Astrocyte of the spinal cord (primary cell): ENCODE measurements around the gene FAM222B.

ENCODE experiments used
- DNase-seq: peaks from one replicate; pipeline ENCODE4 v3.0.0; 2011; ENCODE audit warnings: low read depth, low spot score
- H3K4me3 ChIP-seq: 2 replicates; pipeline ENCODE4 v1.5.1; 2011; ENCODE audit warnings: low read depth, mild to moderate bottlenecking, low read length, moderate library complexity
- in situ Hi-C: cut with HindIII; loops from 2 replicates; pipeline ENCODE4 v1.10.0; 2017; ENCODE audit warnings: low sequenced_read_pairs
- TF ChIP-seq, protein P1 (sequence below): IDR thresholded peaks from 2 replicates; pipeline ENCODE4 v1.5.1; 2012; ENCODE audit warnings: low read depth, mild to moderate bottlenecking, low read length, inconsistent platforms

The FAM222B gene

GRCh38 chr17:28862561-28862960, 20.0 kb upstream of the FAM222B start:
- in situ Hi-C loops = no loop called here
- H3K4me3 ChIP-seq = no peak overlapping the region
- DNase-seq = no peak
- TF ChIP-seq, protein P1, sequence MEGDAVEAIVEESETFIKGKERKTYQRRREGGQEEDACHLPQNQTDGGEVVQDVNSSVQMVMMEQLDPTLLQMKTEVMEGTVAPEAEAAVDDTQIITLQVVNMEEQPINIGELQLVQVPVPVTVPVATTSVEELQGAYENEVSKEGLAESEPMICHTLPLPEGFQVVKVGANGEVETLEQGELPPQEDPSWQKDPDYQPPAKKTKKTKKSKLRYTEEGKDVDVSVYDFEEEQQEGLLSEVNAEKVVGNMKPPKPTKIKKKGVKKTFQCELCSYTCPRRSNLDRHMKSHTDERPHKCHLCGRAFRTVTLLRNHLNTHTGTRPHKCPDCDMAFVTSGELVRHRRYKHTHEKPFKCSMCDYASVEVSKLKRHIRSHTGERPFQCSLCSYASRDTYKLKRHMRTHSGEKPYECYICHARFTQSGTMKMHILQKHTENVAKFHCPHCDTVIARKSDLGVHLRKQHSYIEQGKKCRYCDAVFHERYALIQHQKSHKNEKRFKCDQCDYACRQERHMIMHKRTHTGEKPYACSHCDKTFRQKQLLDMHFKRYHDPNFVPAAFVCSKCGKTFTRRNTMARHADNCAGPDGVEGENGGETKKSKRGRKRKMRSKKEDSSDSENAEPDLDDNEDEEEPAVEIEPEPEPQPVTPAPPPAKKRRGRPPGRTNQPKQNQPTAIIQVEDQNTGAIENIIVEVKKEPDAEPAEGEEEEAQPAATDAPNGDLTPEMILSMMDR = no peak

DNA sequence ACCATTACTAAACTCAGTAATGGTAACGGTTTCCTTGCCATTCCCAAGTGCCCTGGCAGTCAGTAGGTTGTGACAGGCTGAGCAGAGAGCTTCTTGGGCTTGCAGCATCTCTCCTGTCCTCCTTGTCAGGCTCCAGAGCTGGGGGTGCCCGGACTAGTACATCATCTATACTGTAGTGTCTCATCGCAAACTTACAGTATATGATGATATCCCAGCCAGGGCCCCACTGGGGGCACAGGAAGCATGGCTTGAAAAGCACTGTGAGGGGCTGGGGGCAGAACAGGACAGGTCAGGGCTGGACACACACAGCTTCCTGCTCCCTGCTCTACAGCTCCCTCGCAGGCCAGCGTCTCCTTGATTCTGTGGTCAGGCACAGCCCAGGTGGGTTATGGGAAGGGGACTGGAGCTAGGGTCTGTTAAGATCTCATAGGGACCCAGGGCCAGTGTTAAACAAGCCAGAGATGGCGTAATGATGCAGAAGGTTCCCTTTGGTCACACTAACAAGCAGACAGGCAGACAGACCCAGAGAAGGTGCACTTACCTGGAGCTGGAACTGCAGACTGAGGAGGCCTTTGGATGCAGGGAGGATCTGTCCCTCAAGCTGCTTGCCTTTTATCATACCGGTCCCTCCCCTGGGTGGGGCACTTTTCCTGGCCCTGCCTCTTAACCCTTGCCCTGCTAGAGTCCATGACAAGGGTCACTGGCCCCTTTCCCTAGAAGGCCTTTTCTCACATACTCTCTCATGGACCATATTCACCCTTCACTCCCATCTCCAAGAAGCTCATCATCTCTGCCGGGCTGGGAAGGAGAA, 19.0 kb upstream of the FAM222B start:
- TF ChIP-seq, protein P1 = no peak
- in situ Hi-C loops = no loop called here
- no peak for DNase-seq
- no peak overlapping the region for H3K4me3 ChIP-seq

DNA sequence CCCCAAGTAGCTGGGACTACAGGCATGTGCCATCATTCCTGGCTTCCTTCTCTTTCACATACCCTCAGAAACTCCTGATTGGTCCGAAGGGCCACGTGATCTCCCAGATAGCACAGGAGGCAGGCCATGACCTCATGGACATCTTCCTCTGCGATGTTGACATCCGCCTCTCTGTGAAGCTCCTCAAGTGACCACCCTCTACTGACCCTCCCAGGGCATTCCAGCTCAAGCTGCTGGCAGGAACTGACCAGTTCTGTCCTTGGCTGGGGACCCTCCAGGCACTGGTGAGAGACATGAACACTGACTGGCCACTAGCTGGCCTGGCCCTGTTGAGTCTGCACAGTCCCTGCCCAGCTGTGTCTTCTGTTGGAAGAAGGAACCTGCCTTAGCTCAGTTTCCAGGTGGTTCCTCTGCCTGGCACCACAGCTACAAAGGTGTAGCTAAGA, 17.8 kb upstream of the FAM222B start:
- TF ChIP-seq, protein P1 = no peak
- no peak overlapping the region for H3K4me3 ChIP-seq
- in situ Hi-C loops = no loop called here
- no peak for DNase-seq

DNA sequence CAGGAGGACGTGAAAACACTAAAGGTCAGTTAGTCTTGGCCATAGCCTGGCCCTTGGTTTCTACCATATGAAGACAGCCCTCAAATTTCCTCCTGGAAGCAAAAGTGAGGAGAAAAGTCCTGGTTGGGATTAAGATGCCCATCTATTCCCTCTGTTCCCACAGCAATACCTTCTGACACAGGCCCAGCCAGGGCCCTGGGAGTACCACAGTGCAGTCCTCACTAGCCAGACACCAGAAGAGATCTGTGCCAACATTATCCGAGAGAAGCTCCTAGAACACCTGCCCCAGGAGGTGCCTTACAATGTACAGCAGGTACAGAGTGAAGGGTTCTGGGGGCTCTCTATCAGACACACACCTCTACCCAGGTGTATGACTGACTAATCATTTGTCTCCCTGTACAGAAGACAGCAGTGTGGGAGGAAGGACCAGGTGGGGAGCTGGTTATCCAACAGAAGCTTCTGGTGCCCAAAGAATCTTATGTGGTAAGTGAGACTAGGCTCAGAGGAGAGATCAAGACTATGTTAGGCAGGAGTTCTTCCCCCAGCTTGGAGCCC, 16.3 kb upstream of the FAM222B start:
- TF ChIP-seq, protein P1 = no peak
- no peak overlapping the region for H3K4me3 ChIP-seq
- DNase-seq = no peak
- in situ Hi-C loops = no loop called here

DNA sequence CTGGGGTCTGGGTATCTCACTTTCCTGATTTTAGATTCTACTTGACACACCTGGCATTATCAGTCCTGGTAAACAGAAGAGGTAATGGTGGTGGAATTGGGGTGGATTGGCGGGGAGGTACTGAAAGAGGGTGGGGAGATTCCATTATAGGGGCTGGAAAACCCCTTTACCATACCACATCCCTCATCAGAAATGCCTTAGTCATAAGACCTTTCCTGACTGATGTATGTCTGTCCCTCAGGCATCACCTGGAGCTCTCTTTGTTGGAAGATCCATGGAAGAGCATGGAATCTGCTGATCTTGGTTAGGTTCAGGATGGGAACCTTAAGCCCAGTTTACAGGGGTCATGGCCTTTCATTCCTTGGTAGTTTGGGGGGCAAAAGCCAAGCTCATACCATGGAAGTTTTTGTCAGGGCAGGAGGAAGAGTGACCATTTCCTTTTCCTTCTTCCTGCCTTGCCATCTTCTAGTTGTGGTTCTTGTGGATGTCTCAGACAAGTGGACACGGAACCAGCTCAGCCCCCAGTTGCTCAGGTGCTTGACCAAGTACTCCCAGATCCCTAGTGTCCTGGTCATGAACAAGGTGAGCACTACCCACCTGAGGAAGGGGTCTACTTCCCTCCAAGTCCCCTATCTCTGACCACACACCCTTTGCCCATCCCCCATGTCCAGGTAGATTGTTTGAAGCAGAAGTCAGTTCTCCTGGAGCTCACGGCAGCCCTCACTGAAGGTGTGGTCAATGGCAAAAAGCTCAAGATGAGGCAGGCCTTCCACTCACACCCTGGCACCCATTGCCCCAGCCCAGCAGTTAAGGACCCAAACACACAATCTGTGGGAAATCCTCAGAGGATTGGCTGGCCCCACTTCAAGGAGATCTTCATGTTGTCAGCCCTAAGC, 15.6 kb upstream of the FAM222B start:
- TF ChIP-seq, protein P1 = no peak
- in situ Hi-C loops = no loop called here
- DNase-seq = no peak
- H3K4me3 ChIP-seq = no peak overlapping the region

GRCh38 chr17:28856028-28856574, 13.5 kb upstream of the FAM222B start:
- in situ Hi-C loops = no loop called here
- DNase-seq = no peak
- no peak overlapping the region for H3K4me3 ChIP-seq
- TF ChIP-seq, protein P1 = no peak
